Urothelium cell line (cell line): Measurements from ENCODE around the gene SATL1.
"Not testable (repeated sequence)": the region's sequence is repeated elsewhere in the genome, so short reads cannot be mapped to it uniquely, and the experiment has no call there.

Experiments used
- DNase-seq: peaks from one replicate; pipeline ENCODE4 v3.0.0; 2011; ENCODE audit warnings: low spot score, mixed read lengths
- FAIRE-seq: peaks from 2 replicates; lab custom pipeline; 2011; peaks lifted over from hg19 to GRCh38; lab: Jason Lieb, UNC

The SATL1 gene

GRCh38 chrX:85112293-85112692 lies 131.3 kb downstream of the SATL1 start:
- FAIRE-seq = no peak
- no peak for DNase-seq

GRCh38 chrX:85111347-85111746 lies 132.2 kb downstream of the SATL1 start:
- FAIRE-seq = no peak
- DNase-seq = no peak

GRCh38 chrX:85109235-85109634 lies 134.3 kb downstream of the SATL1 start:
- DNase-seq (peak; percentile 4), FAIRE-seq (no peak)

- FAIRE-seq (no peak), DNase-seq (no peak)
Observed at GRCh38 chrX:85108165-85108564, 135.4 kb downstream of the SATL1 start.

GRCh38 chrX:85107407-85107806 lies 136.2 kb downstream of the SATL1 start:
- DNase-seq = no peak
- no peak for FAIRE-seq

GRCh38 chrX:85089321-85089840 lies 154.2 kb downstream of the SATL1 start:
- FAIRE-seq (no peak), DNase-seq (no peak)

GRCh38 chrX:85084770-85085393 lies 158.7 kb downstream of the SATL1 start:
- DNase-seq (peak; percentile 27), FAIRE-seq (no peak)

- FAIRE-seq, DNase-seq: not testable (repeated sequence)
Observed at GRCh38 chrX:85077247-85077646, 166.3 kb downstream of the SATL1 start.

GRCh38 chrX:85065512-85066198 lies 177.9 kb downstream of the SATL1 start:
- no peak for FAIRE-seq

GRCh38 chrX:85052636-85053343 lies 190.8 kb downstream of the SATL1 start:
- no peak for FAIRE-seq
- no peak for DNase-seq

More at GRCh38 chrX:85065512-85066198, 177.9 kb downstream of the SATL1 start:
- no peak for DNase-seq

- no peak for FAIRE-seq
- no peak for DNase-seq
Observed at GRCh38 chrX:85052205-85052604, 191.4 kb downstream of the SATL1 start.

GRCh38 chrX:85051627-85052026 lies 192.0 kb downstream of the SATL1 start:
- FAIRE-seq = no peak

More at GRCh38 chrX:85051627-85052026, 192.0 kb downstream of the SATL1 start:
- no peak for DNase-seq
